ENCODE data around the gene SDE2. TPM values are rescaled to one million over a fixed set of nuclear protein-coding genes. Genes with fewer than 3 reads are reported as not detected.

SDE2 gene
- total RNA-seq, 1 donor from 2014 or later, result 21.5 TPM

DNA sequence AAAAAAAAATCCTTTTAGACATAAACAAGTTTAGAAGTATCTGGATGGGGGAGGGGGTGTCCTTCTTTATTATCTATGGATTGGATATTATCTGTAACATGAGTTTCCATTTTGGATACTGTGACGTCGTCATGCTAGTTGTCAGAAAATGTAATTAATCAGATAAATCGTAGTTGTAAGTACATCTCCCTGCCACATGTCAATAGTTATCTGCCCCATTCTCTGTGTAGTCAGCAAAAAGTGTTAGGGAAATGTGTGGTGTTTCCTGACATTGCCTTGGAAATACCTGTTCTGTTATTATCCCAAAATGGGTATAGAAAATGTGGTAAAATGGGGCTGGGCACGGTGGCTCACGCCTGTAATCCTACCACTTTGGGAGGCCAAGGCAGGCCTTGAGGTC, 24.6 kb upstream of the SDE2 start:
- TF ChIP-seq, protein P1, sequence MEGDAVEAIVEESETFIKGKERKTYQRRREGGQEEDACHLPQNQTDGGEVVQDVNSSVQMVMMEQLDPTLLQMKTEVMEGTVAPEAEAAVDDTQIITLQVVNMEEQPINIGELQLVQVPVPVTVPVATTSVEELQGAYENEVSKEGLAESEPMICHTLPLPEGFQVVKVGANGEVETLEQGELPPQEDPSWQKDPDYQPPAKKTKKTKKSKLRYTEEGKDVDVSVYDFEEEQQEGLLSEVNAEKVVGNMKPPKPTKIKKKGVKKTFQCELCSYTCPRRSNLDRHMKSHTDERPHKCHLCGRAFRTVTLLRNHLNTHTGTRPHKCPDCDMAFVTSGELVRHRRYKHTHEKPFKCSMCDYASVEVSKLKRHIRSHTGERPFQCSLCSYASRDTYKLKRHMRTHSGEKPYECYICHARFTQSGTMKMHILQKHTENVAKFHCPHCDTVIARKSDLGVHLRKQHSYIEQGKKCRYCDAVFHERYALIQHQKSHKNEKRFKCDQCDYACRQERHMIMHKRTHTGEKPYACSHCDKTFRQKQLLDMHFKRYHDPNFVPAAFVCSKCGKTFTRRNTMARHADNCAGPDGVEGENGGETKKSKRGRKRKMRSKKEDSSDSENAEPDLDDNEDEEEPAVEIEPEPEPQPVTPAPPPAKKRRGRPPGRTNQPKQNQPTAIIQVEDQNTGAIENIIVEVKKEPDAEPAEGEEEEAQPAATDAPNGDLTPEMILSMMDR (IDR thresholded peaks at IDR 0.05), result no peak
- peaks cover 5% of the 10 kb centered on the region for H3K27me3 Mint-ChIP-seq (ENCODE audit: low read depth)
- no peaks in the 10 kb centered on the region for H3K36me3 Mint-ChIP-seq (ENCODE audit: low read depth)
- H3K4me3 Mint-ChIP-seq (ENCODE audit: unreplicated experiment), result no peak overlapping the region
- H3K9me3 Mint-ChIP-seq (ENCODE audit: low read depth), result no peaks in the 10 kb centered on the region
- H3K4me1 Mint-ChIP-seq (ENCODE audit: low read depth), result peaks cover 9% of the 10 kb centered on the region
- H3K27ac Mint-ChIP-seq (ENCODE audit: unreplicated experiment), result no peak overlapping the region
- no peak for DNase-seq (ENCODE audit: low spot score)

DNA sequence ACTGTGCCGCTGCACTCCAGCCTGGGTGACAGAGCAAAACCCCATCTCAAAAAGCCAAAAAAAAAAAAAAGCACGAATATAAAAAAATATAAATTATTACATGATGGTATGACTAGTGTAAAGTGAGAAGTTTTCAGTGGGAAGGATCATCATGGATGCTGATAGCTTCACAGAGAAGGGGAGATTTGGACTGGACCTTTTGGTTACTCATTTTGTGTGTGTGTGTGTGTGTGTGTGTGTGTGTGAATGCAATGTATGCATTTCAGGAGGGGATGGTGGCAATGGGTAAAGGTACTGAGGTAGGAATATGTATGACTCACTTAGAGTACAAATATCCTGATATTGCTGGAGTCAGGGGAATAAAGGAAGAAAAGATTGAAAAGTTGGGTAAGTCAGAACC, 22.7 kb upstream of the SDE2 start:
- DNase-seq (ENCODE audit: low spot score), result no peak
- no peaks in the 10 kb centered on the region for H3K9me3 Mint-ChIP-seq (ENCODE audit: low read depth)
- H3K4me3 Mint-ChIP-seq (ENCODE audit: unreplicated experiment), result no peak overlapping the region
- peaks cover 5% of the 10 kb centered on the region for H3K27me3 Mint-ChIP-seq (ENCODE audit: low read depth)
- H3K4me1 Mint-ChIP-seq (ENCODE audit: low read depth), result no peaks in the 10 kb centered on the region
- TF ChIP-seq, protein P1 (IDR thresholded peaks at IDR 0.05), result no peak
- no peak overlapping the region for H3K27ac Mint-ChIP-seq (ENCODE audit: unreplicated experiment)
- H3K36me3 Mint-ChIP-seq (ENCODE audit: low read depth), result no peaks in the 10 kb centered on the region

GRCh38 chr1:226021401-226021800, 22.3 kb upstream of the SDE2 start:
- no peaks in the 10 kb centered on the region for H3K4me1 Mint-ChIP-seq (ENCODE audit: low read depth)
- TF ChIP-seq, protein P1 (IDR thresholded peaks at IDR 0.05), result no peak

DNA sequence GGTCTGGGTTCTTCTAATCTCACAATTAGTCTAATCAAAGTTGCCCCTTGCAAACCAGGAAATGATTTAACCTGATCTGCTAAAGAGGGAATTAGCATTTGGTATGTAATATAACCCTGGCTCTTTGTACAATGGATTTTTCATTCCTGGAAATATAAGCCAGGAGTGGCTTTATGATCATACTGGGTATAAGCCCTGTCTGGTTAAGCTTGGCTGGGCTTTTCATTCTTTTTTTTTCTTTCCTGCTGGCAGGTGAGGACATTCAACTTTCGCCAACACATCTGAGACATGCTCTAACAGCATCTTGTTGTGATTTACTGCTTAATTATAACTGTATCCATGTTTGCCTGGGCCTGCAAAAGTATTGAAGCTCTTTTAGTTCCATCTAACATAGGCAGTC, 20.4 kb upstream of the SDE2 start:
- no peaks in the 10 kb centered on the region for H3K9me3 Mint-ChIP-seq (ENCODE audit: low read depth)
- no peaks in the 10 kb centered on the region for H3K4me1 Mint-ChIP-seq (ENCODE audit: low read depth)
- no peak overlapping the region for H3K4me3 Mint-ChIP-seq (ENCODE audit: unreplicated experiment)
- DNase-seq (ENCODE audit: low spot score), result no peak
- no peaks in the 10 kb centered on the region for H3K36me3 Mint-ChIP-seq (ENCODE audit: low read depth)
- peaks cover 6% of the 10 kb centered on the region for H3K27me3 Mint-ChIP-seq (ENCODE audit: low read depth)
- TF ChIP-seq, protein P1 (IDR thresholded peaks at IDR 0.05), result no peak
- no peak overlapping the region for H3K27ac Mint-ChIP-seq (ENCODE audit: unreplicated experiment)

More at GRCh38 chr1:226021401-226021800, 22.3 kb upstream of the SDE2 start:
- Mint-ChIP-seq H3K9me3 (ENCODE audit: low read depth) (no peaks in the 10 kb centered on the region), H3K4me3 (ENCODE audit: unreplicated experiment) (no peak overlapping the region), H3K27me3 (ENCODE audit: low read depth) (peaks cover 5% of the 10 kb centered on the region), H3K36me3 (ENCODE audit: low read depth) (no peaks in the 10 kb centered on the region), H3K27ac (ENCODE audit: unreplicated experiment) (no peak overlapping the region)
- no peak for DNase-seq (ENCODE audit: low spot score)

DNA sequence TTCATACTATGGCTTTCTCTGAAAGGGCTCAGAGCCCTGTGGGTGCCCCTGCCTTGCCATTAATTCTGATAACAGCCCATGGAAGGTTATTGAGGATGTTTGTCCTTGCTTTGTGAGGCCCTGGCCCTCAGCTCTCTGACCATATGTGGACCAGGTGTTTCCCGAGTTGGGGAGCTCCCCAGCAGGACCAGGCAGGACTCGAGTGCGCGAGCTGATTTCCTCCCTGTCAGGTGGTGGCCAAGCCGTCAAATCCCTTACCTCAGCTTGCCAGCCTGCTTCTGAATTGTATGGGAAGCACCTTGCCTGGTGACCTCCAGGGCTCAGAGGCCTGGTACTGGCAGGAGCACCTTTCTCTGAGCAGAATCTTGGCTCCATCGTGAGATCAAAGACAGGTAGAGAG, 17.9 kb upstream of the SDE2 start:
- no peak for DNase-seq (ENCODE audit: low spot score)
- peaks cover 16% of the 10 kb centered on the region for H3K27me3 Mint-ChIP-seq (ENCODE audit: low read depth)

More for the DNA sequence above, 17.9 kb upstream of the SDE2 start:
- no peaks in the 10 kb centered on the region for H3K4me1 Mint-ChIP-seq (ENCODE audit: low read depth)
- H3K4me3 Mint-ChIP-seq (ENCODE audit: unreplicated experiment), result no peak overlapping the region
- TF ChIP-seq, protein P1 (IDR thresholded peaks at IDR 0.05), result no peak
- no peak overlapping the region for H3K27ac Mint-ChIP-seq (ENCODE audit: unreplicated experiment)
- no peaks in the 10 kb centered on the region for H3K9me3 Mint-ChIP-seq (ENCODE audit: low read depth)
- H3K36me3 Mint-ChIP-seq (ENCODE audit: low read depth), result no peaks in the 10 kb centered on the region

All from chondrocyte (in vitro differentiated cells).